K562 (cell line): ENCODE results near the gene VWA3A. TPM values are rescaled to one million over a fixed set of nuclear protein-coding genes. Genes with fewer than 3 reads are reported as not detected.

Experiments used
- CREB3L1 ChIP-seq: fragments of 450-650 bp; IDR thresholded peaks from 2 replicates; pipeline ENCODE4 v1.6.1; 2014; ENCODE audit warnings: low read depth, mild to moderate bottlenecking, moderate library complexity, borderline replicate concordance
- CXXC5 ChIP-seq: fragments of 250-450 bp; sonication (Bioruptor Pico); IDR thresholded peaks from 2 replicates; pipeline ENCODE4 v1.8.0; 2022; ENCODE audit warnings: inconsistent platforms, mild to moderate bottlenecking, moderate library complexity
- EHMT2 ChIP-seq: fragments of 450-650 bp; IDR thresholded peaks from 2 replicates; pipeline ENCODE4 v1.6.1; 2018; ENCODE audit warnings: antibody characterized with exemption
- HDAC2 ChIP-seq: fragments of 450-650 bp; IDR thresholded peaks from 2 replicates; pipeline ENCODE4 v1.6.1; 2016; ENCODE audit warnings: mild to moderate bottlenecking
- ILK ChIP-seq: fragments of 450-650 bp; IDR thresholded peaks from 2 replicates; pipeline ENCODE4 v1.6.1; 2016; ENCODE audit warnings: missing genetic modification characterization, low read depth, mild to moderate bottlenecking, missing compliant biosample characterization, moderate library complexity, borderline replicate concordance
- KLF1 ChIP-seq: fragments of 450-650 bp; IDR thresholded peaks from 2 replicates; pipeline ENCODE4 v1.6.1; 2016; ENCODE audit warnings: missing genetic modification characterization, missing compliant biosample characterization
- MTA3 ChIP-seq: fragments of 450-650 bp; formaldehyde crosslinking; IDR thresholded peaks from 2 replicates; pipeline ENCODE4 v1.6.1; 2017; ENCODE audit warnings: mild to moderate bottlenecking, borderline replicate concordance
- MTF1 ChIP-seq: fragments of 250-450 bp; sonication (Bioruptor Pico); IDR thresholded peaks from 2 replicates; pipeline ENCODE4 v1.9.0; 2021; ENCODE audit warnings: moderate library complexity, mild to moderate bottlenecking, inconsistent platforms, borderline replicate concordance
- NCOA2 ChIP-seq, 2 experiments: fragments of 450-650 bp; IDR thresholded peaks; 2 replicates each; pipeline ENCODE4 v1.6.1; 2018; ENCODE audit warnings: mild to moderate bottlenecking in 2 of 2, moderate library complexity in 1 of 2; ENCODE audit not compliant: partially characterized antibody in 2 of 2
- NUFIP1 ChIP-seq: fragments of 450-650 bp; IDR thresholded peaks from 2 replicates; pipeline ENCODE4 v1.6.1; 2018; ENCODE audit not compliant: partially characterized antibody
- PCBP2 ChIP-seq: fragments of 200-400 bp; formaldehyde crosslinking; IDR thresholded peaks from 2 replicates; pipeline ENCODE4 v1.6.1; 2018; ENCODE audit warnings: low read length, low read depth, mild to moderate bottlenecking, moderate library complexity; ENCODE audit not compliant: poor library complexity, severe bottlenecking
- RAD21 ChIP-seq, 2 experiments: fragments of 250-450 bp in 1 of 2; fragments of 450-650 bp in 1 of 2; sonication (Bioruptor Pico) in 1 of 2; formaldehyde crosslinking in 1 of 2; IDR thresholded peaks in 1 of 2; conservative IDR thresholded peaks in 1 of 2; 2 replicates each; pipeline versions ENCODE4 v1.4.0 to v1.8.0; 2020 to 2022; ENCODE audit warnings: mild to moderate bottlenecking in 2 of 2, moderate library complexity in 1 of 2
- SAP30 ChIP-seq: fragments of 200-600 bp; sonication (generic); IDR thresholded peaks from 2 replicates; pipeline ENCODE4 v1.6.1; 2012; ENCODE audit warnings: borderline replicate concordance, low read depth, mild to moderate bottlenecking, moderate library complexity, low read length, control low read depth, inconsistent platforms; ENCODE audit not compliant: insufficient read depth, poor library complexity, severe bottlenecking
- SETDB1 ChIP-seq: IDR thresholded peaks from one replicate; pipeline ENCODE4 v1.6.1; 2012; ENCODE audit warnings: low read length, control low read depth, inconsistent platforms
- THAP7 ChIP-seq: fragments of 250-450 bp; sonication (Bioruptor Pico); IDR thresholded peaks from 2 replicates; pipeline ENCODE4 v1.5.0; 2021
- ZC3H8 ChIP-seq: fragments of 450-650 bp; IDR thresholded peaks from 2 replicates; pipeline ENCODE4 v1.6.1; 2017
- ZFP30 ChIP-seq: fragments of 250-450 bp; sonication (Bioruptor Pico); IDR thresholded peaks from 2 replicates; pipeline ENCODE4 v1.8.0; 2022; ENCODE audit warnings: moderate library complexity, mild to moderate bottlenecking, inconsistent platforms, borderline replicate concordance
- ZNF23 ChIP-seq: fragments of 250-450 bp; sonication (Bioruptor Pico); IDR thresholded peaks from 2 replicates; pipeline ENCODE4 v1.4.0; 2020; ENCODE audit warnings: mild to moderate bottlenecking
- ZNF280A ChIP-seq: fragments of 450-650 bp; IDR thresholded peaks from 2 replicates; pipeline ENCODE4 v1.6.1; 2018; ENCODE audit warnings: mild to moderate bottlenecking, low read depth; ENCODE audit not compliant: partially characterized antibody
- ZNF324 ChIP-seq: fragments of 250-450 bp; sonication (Bioruptor Pico); IDR thresholded peaks from 2 replicates; pipeline ENCODE4 v1.4.0; 2020; ENCODE audit warnings: mild to moderate bottlenecking
- ZNF384 ChIP-seq: IDR thresholded peaks from 2 replicates; pipeline ENCODE4 v1.6.1; 2012; ENCODE audit warnings: low read depth, low read length, improper control_type of control experiment
- ZNF449 ChIP-seq: fragments of 250-450 bp; sonication (Bioruptor Pico); IDR thresholded peaks from 2 replicates; pipeline ENCODE4 v1.8.0; 2022; ENCODE audit warnings: moderate library complexity, mild to moderate bottlenecking, inconsistent platforms
- polyA plus RNA-seq, 8 experiments: library from polyadenylated mRNA; depleted of rRNA in 4 of 8; stranded (reverse) in 5 of 8; unstranded in 3 of 8; fragments of >200 nt; fragmentation: Nextera tagmentation in 2 of 8; fragmentation: Illumina TruSeq in 1 of 8; extraction: Ambion mirVana in 2 of 8; extraction: Trizol in 1 of 8; gene quantifications; 2 replicates each; pipeline versions ENCODE4 v1.2.1 to v1.2.3, GENCODE V29; 2011 to 2014; ENCODE audit warnings: inconsistent platforms in 1 of 8, missing spikeins in 1 of 8
- total RNA-seq, 7 experiments: library from RNA; depleted of rRNA in 6 of 7; stranded (reverse); fragments of >200 nt in 6 of 7; fragmentation: Illumina TruSeq in 2 of 7; extraction: Trizol in 2 of 7; gene quantifications; 2 replicates each; pipeline versions ENCODE4 v1.2.1 to v1.2.3, GENCODE V29; 2011 to 2021; ENCODE audit warnings: low replicate concordance in 1 of 7

Gene VWA3A
- total and polyA plus RNA-seq, 9 of the 15 experiments (the other 6 are each of a cell fraction or from before 2014, with no cell fraction given): not detected

- TF ChIP-seq NCOA2 (IDR thresholded peaks at IDR 0.05; ENCODE audit: partially characterized antibody in 2 of 2) (no peak), MTF1 (CRISPR knock-in tag) (no peak), ZNF324 (CRISPR knock-in tag) (no peak), ZC3H8 (no peak), ILK (tag) (no peak), EHMT2 (no peak), ZNF449 (CRISPR knock-in tag) (no peak), CXXC5 (CRISPR knock-in tag) (no peak; the same call in 1 of the 2 replicates), CREB3L1 (no peak), RAD21 (CRISPR knock-in tag; conservative IDR thresholded peaks at IDR 0.05 in 1 of 2, IDR thresholded peaks at IDR 0.05 in 1 of 2) (no peak), ZNF384 (no peak), ZFP30 (CRISPR knock-in tag) (no peak), MTA3 (no peak), HDAC2 (no peak), PCBP2 (no peak), KLF1 (no peak), ZNF23 (no peak), ZNF280A (no peak), SAP30 (no peak), NUFIP1 (peak; percentile 10), THAP7 (CRISPR knock-in tag) (no peak), SETDB1 (no peak)
These were observed 100.1 kb downstream of the VWA3A start (continued) for GRCh38 chr16:22192261-22193062.
